Hematopoietic multipotent progenitor cell treated with erythropoietin and hydrocortisone succinate and interleukin-3 and kit ligand, for 15 days (in vitro differentiated cells): ENCODE results near the gene USO1.
"Not testable (repeated sequence)": the region's sequence is repeated elsewhere in the genome, so short reads cannot be mapped to it uniquely, and the experiment has no call there.

Experiments used
- DNase-seq: peaks from one replicate; pipeline ENCODE4 v3.0.0-alpha.2; 2015; ENCODE audit warnings: low spot score

Gene USO1

GRCh38 chr4:75714704-75715103 lies 9.7 kb upstream of the USO1 start:
- no peak for DNase-seq

GRCh38 chr4:75715105-75715799 lies 9.1 kb upstream of the USO1 start:
- DNase-seq: no peak

- DNase-seq: not testable (repeated sequence)
Measured at GRCh38 chr4:75716054-75716453, 8.3 kb upstream of the USO1 start.

GRCh38 chr4:75717408-75717807 lies 7.0 kb upstream of the USO1 start:
- no peak for DNase-seq

- no peak for DNase-seq
Measured at GRCh38 chr4:75718529-75718928, 5.8 kb upstream of the USO1 start.

- no peak for DNase-seq
Measured at GRCh38 chr4:75722417-75722816, 2.0 kb upstream of the USO1 start.

- DNase-seq: no peak
Measured at GRCh38 chr4:75723163-75724065, 963 bp upstream of the USO1 start.

GRCh38 chr4:75724867-75725724 lies 719 bp downstream of the USO1 start:
- peak; percentile 49 for DNase-seq

- not testable (repeated sequence) for DNase-seq
Measured at GRCh38 chr4:75725942-75726538, 1.7 kb downstream of the USO1 start.

- no peak for DNase-seq
Measured at GRCh38 chr4:75726577-75726976, 2.2 kb downstream of the USO1 start.

GRCh38 chr4:75727073-75727472 lies 2.7 kb downstream of the USO1 start:
- DNase-seq: no peak

GRCh38 chr4:75729836-75730235 lies 5.5 kb downstream of the USO1 start:
- no peak for DNase-seq

- DNase-seq: no peak
Measured at GRCh38 chr4:75733369-75733768, 9.0 kb downstream of the USO1 start.

- no peak for DNase-seq
Measured at GRCh38 chr4:75735525-75735924, 11.1 kb downstream of the USO1 start.

GRCh38 chr4:75736862-75737261 lies 12.5 kb downstream of the USO1 start:
- no peak for DNase-seq

GRCh38 chr4:75737398-75737797 lies 13.0 kb downstream of the USO1 start:
- no peak for DNase-seq

- DNase-seq: no peak
Measured at GRCh38 chr4:75741027-75741426, 16.6 kb downstream of the USO1 start.

- DNase-seq: no peak
Measured at GRCh38 chr4:75742451-75742850, 18.1 kb downstream of the USO1 start.

GRCh38 chr4:75745161-75745560 lies 20.8 kb downstream of the USO1 start:
- no peak for DNase-seq

- no peak for DNase-seq
Measured at GRCh38 chr4:75745721-75746199, 21.4 kb downstream of the USO1 start.

- DNase-seq: no peak
Measured at GRCh38 chr4:75752637-75753036, 28.3 kb downstream of the USO1 start.

GRCh38 chr4:75769036-75769435 lies 44.7 kb downstream of the USO1 start:
- no peak for DNase-seq
